Muscle layer of duodenum (tissue), 2 donors: ENCODE results near the gene MRPL46.
"Not testable (repeated sequence)": the region's sequence is repeated elsewhere in the genome, so short reads cannot be mapped to it uniquely, and the experiment has no call there.

Source experiments
- H3K27ac ChIP-seq: one replicate; pipeline ENCODE4 v1.7.0; 2013; ENCODE audit warnings: mild to moderate bottlenecking, low read length
- H3K27me3 ChIP-seq: one replicate; pipeline ENCODE4 v1.7.0; 2013; ENCODE audit warnings: low read depth, mild to moderate bottlenecking, control low read depth, low read length
- H3K36me3 ChIP-seq, 2 donors: one replicate each; pipeline ENCODE4 v1.7.0; 2013; ENCODE audit warnings: low read length in 2 of 2, control low read depth in 1 of 2, mild to moderate bottlenecking in 1 of 2; ENCODE audit not compliant: insufficient read depth in 2 of 2, control insufficient read depth in 1 of 2
- H3K4me1 ChIP-seq, 2 donors: one replicate each; pipeline ENCODE4 v1.7.0; 2013; ENCODE audit warnings: low read length in 2 of 2, mild to moderate bottlenecking in 2 of 2, control low read depth in 1 of 2, moderate library complexity in 1 of 2; ENCODE audit not compliant: insufficient read depth in 2 of 2, control insufficient read depth in 1 of 2
- H3K4me3 ChIP-seq, 2 donors: one replicate each; pipeline ENCODE4 v1.7.0; 2013; ENCODE audit warnings: low read length in 2 of 2, low read depth in 1 of 2, mild to moderate bottlenecking in 1 of 2
- H3K9me3 ChIP-seq, 2 donors: one replicate each; pipeline ENCODE4 v1.7.0; 2013; ENCODE audit warnings: low read length in 2 of 2, control low read depth in 1 of 2, mild to moderate bottlenecking in 1 of 2; ENCODE audit not compliant: control insufficient read depth in 1 of 2
- donor health status: healthy.

MRPL46 gene

DNA sequence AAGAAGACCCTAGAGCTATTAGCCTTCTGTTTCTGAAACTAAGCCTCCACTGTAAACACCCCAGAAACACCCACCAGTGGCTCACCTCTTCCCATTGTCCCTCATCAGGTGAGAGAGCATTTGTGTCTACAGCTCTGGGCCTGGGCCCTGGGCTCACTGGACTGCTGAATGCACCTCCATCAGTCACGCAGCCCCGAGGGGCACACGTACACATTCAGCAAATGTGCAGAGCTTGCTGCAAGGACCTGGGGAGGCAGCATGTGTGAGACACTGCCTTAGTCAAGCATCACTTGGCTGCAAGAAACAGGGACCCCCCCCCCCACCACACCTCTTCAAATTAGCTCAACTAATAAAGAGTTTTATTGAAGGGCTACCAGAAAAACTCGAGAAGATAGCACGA, 29.0 kb downstream of the MRPL46 start:
- no peak overlapping the region for H3K27ac ChIP-seq
- H3K4me3 ChIP-seq = no peak overlapping the region
- H3K9me3 ChIP-seq = peaks cover 0 to 1% of the 10 kb centered on the region in 2 donors
- no peaks in the 10 kb centered on the region for H3K4me1 ChIP-seq
- no peaks in the 10 kb centered on the region for H3K27me3 ChIP-seq
- no peaks in the 10 kb centered on the region for H3K36me3 ChIP-seq

DNA sequence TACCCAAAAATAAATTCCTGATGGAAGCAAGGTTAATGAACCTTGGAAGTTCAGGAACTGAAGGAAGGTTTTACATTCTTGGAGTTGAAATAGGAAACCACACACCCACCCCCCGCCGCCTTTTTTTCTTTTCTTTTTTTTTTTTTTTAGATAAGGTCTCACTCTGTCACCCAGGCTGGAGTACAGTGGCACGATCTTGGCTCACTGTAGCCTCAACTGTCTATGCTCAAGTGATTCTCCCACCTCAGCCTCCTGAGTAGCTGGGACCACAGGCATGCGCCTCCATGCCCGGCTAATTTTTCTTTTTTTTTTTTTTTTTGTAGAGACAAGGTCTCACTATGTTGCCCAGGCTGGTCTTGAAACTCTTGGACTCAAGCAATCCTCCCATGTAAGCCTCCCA, 33.1 kb downstream of the MRPL46 start:
- H3K4me3 ChIP-seq, H3K27me3 ChIP-seq, H3K27ac ChIP-seq, H3K36me3 ChIP-seq, H3K9me3 ChIP-seq, H3K4me1 ChIP-seq: not testable (repeated sequence)

DNA sequence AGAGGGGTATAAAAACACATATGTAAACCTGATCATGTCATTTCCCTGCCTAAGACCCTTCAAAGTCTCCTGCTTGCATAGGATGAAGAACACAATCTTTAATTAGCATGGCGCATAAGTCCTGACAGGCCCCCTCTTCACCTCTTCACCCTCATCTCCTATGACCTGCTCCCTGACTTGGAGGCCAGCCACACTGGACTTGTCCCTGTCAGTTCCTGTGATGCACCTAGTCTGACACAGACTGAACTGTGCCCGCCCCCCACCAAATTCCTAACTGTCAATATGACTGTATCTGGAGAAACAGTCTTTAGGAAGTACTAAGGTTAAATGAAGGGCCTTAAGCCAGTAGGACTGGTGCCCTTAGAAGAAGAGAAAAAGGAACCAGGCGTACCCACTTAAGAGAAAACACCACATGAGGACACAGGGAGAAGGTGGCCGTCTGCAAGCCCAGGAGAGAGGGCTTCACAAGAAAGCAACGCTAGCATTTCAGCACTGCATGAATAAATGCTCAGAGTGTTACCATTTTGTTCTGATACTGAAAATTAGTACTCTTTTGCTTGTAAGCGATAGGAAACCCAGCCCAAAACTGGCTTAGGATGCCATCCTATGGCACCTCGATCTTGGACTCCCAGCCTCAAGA, 34.0 kb downstream of the MRPL46 start:
- no peak overlapping the region for H3K4me3 ChIP-seq

DNA sequence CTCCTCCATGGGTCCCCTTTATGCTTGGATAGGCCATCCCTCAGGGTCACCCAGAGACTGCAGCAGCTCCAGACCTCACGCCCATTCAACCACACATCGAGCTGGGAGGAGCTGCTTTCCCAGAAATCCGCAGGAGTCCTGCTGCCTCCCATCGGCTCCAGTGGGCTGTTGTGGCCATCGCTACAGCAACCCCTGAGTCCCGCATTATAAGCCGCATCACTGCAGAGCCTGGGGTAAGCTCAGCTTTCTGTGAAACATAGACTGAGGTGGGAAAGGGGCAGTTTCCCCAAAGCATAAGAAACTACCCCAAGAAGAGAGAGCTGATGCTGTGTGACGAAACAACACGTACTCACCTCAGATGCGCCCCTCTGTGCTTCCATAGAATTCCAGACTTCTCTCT, 35.7 kb downstream of the MRPL46 start:
- Histone ChIP-seq H3K9me3 (no peaks in the 10 kb centered on the region), H3K27me3 (no peaks in the 10 kb centered on the region)

More for the DNA sequence above, 34.0 kb downstream of the MRPL46 start:
- no peaks in the 10 kb centered on the region for H3K9me3 ChIP-seq
- no peak overlapping the region for H3K27ac ChIP-seq
- H3K27me3 ChIP-seq = no peaks in the 10 kb centered on the region
- no peaks in the 10 kb centered on the region for H3K36me3 ChIP-seq
- no peaks in the 10 kb centered on the region for H3K4me1 ChIP-seq

DNA sequence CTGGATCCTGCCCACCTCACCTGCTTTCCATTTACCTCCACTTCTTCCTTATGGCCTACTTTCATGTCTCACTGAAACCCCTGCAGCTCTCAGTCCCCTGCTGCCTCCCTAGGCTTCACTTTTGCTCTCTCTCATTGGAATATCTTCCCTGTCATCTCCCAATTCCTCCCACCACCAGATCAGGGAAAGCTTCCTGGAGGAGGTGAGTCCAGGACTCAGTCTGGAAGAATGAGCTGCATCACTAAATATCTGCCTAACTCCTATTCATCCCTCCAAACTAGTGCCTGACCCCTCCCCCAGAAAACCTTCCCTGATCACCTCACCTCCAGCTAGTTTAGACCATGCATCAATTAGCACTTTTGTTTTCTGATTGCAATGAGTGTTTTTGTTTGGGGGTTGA, 37.1 kb downstream of the MRPL46 start:
- Histone ChIP-seq H3K4me3 (no peak overlapping the region), H3K27ac (no peak overlapping the region), H3K27me3 (no peaks in the 10 kb centered on the region), H3K36me3 (no peaks in the 10 kb centered on the region), H3K9me3 (no peaks in the 10 kb centered on the region), H3K4me1 (no peaks in the 10 kb centered on the region)

More for the DNA sequence above, 35.7 kb downstream of the MRPL46 start:
- Histone ChIP-seq H3K27ac (no peak overlapping the region), H3K4me1 (no peaks in the 10 kb centered on the region), H3K36me3 (no peaks in the 10 kb centered on the region), H3K4me3 (no peak overlapping the region)

DNA sequence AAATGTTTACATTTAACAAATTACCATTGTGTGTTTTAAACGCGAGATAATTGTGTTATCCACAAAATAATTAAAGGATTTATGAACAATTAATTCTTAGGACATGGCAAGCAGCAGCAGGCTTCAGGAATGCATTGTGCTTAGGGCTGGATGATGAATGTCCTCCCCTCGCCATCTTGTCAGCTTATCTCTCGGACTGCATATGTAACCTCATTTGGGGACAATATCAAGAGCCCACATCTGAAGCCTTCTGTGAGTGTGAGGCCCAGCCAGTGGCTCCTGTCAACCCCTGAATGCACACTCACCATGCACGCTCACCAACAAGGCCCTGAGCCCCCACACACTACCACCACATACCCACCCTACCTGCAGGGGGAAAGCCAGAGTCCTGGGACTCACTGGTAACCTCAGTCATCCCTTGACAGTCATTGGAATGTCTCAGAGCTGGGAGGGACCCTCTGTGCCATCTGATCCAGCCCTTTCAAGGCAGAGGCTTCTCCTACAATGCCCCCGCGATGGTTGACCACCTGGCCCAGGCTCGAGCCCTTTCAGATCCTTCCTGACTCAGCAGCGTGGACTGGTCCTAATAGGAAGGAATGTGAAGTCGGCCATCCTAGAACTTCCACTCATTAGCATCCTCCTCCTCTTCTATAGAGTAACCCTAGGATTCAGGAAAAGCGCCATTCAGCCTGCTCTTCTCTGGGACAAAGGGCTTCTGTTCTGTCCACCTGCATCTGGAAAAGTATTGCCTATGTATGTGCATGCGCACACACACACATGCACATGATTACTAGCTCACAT, 38.2 kb downstream of the MRPL46 start:
- H3K27ac ChIP-seq = no peak overlapping the region
- no peaks in the 10 kb centered on the region for H3K4me1 ChIP-seq
- H3K27me3 ChIP-seq = no peaks in the 10 kb centered on the region
- H3K9me3 ChIP-seq = no peaks in the 10 kb centered on the region
- H3K36me3 ChIP-seq = no peaks in the 10 kb centered on the region
- no peak overlapping the region for H3K4me3 ChIP-seq

DNA sequence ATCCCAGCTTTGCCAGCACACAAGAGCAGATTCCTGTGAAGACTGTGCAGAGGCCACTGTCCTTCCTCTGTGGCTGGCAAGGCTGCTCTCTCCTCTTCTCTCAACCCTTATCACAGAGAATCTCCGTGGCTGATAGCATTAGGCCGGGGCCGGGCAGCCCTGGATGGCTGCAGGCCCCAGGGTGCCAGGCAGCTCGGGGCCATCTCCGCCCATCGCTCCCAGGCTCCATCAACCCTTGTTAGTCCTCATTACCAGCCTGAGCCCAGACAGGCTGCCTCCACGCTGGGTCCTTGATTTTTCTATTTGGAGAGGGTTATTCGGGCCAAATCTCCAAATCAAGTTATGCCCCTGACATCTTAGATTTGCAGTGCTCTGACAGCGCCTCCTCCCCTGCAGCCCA, 39.1 kb downstream of the MRPL46 start:
- no peaks in the 10 kb centered on the region for H3K27me3 ChIP-seq
- no peak overlapping the region for H3K27ac ChIP-seq
- H3K4me1 ChIP-seq = no peaks in the 10 kb centered on the region
- H3K4me3 ChIP-seq = no peak overlapping the region
- no peaks in the 10 kb centered on the region for H3K9me3 ChIP-seq
- no peaks in the 10 kb centered on the region for H3K36me3 ChIP-seq

DNA sequence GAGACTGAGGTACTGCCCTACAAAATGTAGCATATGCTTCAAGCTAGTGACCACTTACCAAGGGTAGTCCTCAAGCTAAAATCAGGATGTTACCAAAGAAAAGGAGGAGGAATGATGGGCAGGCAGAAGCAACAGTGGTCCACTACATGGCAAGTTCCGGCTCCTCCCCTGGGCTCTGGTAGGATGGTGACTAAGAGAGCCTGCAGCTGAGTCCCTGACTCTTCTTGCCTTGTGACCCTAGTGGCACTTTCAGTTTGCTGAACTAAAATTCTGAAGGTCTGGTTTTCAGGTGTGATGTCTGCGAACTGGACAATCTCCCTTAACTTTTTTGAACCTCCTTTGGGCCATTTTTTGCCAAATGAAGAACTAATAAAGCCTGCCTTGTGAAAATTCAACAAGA, 40.9 kb downstream of the MRPL46 start:
- Histone ChIP-seq H3K4me1 (no peaks in the 10 kb centered on the region), H3K9me3 (no peaks in the 10 kb centered on the region), H3K27me3 (no peaks in the 10 kb centered on the region), H3K4me3 (no peak overlapping the region), H3K27ac (no peak overlapping the region), H3K36me3 (no peaks in the 10 kb centered on the region)

DNA sequence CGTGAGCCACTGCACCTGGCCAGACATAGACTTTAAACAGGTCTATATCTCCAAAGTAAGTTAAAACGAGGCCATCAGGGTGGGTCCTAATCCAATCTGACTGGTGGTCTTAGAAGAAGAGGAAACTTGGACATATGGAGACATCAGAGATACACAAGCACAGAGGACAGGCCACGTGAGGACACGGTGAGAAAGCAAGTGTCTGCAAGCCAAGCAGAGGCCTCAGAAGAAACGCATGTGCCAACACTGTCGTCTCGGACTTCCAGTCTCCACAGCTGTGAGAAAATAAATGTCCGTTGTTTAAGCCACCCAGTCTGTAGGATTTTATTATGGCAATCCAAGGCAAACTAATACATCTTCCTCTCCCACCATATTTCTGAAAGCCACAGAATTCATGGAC, 43.9 kb downstream of the MRPL46 start:
- H3K9me3 ChIP-seq = no peaks in the 10 kb centered on the region
- no peaks in the 10 kb centered on the region for H3K27me3 ChIP-seq
- H3K27ac ChIP-seq = no peak overlapping the region
- H3K4me1 ChIP-seq = no peaks in the 10 kb centered on the region
- no peak overlapping the region for H3K4me3 ChIP-seq
- no peaks in the 10 kb centered on the region for H3K36me3 ChIP-seq

DNA sequence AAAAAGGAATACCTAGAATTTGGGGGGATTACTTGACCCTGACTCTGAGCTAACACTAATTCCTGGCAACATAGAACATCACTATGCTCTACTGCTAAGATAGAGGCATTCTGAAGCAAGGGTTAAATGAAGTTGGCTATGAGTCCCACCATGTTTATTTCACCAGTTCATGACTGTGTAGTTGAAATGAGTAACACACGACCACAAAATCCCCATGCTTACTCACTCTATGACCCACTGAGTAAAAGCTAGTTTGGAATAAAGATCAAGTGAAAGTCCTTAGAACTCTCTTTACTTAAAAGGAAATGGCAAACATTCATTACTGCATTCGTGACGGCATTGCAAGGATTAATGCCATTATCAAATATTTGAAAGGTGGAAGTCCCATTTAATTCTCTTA, 47.4 kb downstream of the MRPL46 start:
- no peaks in the 10 kb centered on the region for H3K27me3 ChIP-seq
- no peaks in the 10 kb centered on the region for H3K4me1 ChIP-seq
- no peaks in the 10 kb centered on the region for H3K36me3 ChIP-seq
- no peaks in the 10 kb centered on the region for H3K9me3 ChIP-seq
- H3K27ac ChIP-seq = no peak overlapping the region
- no peak overlapping the region for H3K4me3 ChIP-seq
